Heart right ventricle (tissue), 16 donors: ENCODE data around the gene KIF1B. TPM values are rescaled to one million over a fixed set of nuclear protein-coding genes. Genes with fewer than 3 reads are reported as not detected.
"Not testable (repeated sequence)": the region's sequence is repeated elsewhere in the genome, so short reads cannot be mapped to it uniquely, and the experiment has no call there.

Experiments used
- ATAC-seq, 8 donors: fragments of 200-7000 bp; cut with Tn5 transposase; one replicate each; pipeline ENCODE4 v1.9.1; 2020; ENCODE audit warnings: mild to moderate bottlenecking in 8 of 8, moderate library complexity in 8 of 8, moderate number of reproducible peaks in 1 of 8
- DNase-seq, 2 donors: peaks; one replicate each; pipeline ENCODE4 v3.0.0-alpha.2; 2020
- H3K27ac ChIP-seq, 10 donors: fragments of 200-600 bp; sonication (generic) in 2 of 10; one replicate each; pipeline versions ENCODE4 v1.5.0 to v1.8.0; 2020 to 2022; ENCODE audit warnings: mild to moderate bottlenecking in 3 of 10
- H3K27me3 ChIP-seq, 7 donors: fragments of 200-600 bp; one replicate each; pipeline ENCODE4 v1.8.0; 2021 to 2022; ENCODE audit warnings: mild to moderate bottlenecking in 2 of 7
- H3K36me3 ChIP-seq, 9 donors: fragments of 200-600 bp; sonication (generic) in 1 of 9; one replicate each; pipeline versions ENCODE4 v1.5.0 to v1.8.0; 2020 to 2022; ENCODE audit warnings: mild to moderate bottlenecking in 2 of 9
- H3K4me1 ChIP-seq, 9 donors: fragments of 200-600 bp; sonication (generic) in 1 of 9; one replicate each; pipeline versions ENCODE4 v1.5.0 to v1.8.0; 2020 to 2022; ENCODE audit warnings: mild to moderate bottlenecking in 4 of 9
- H3K4me3 ChIP-seq, 10 donors: fragments of 200-600 bp; sonication (generic) in 2 of 10; one replicate each; pipeline versions ENCODE4 v1.5.0 to v1.8.0; 2020 to 2022; ENCODE audit warnings: mild to moderate bottlenecking in 7 of 10, moderate library complexity in 2 of 10
- H3K9me3 ChIP-seq, 11 donors: fragments of 200-600 bp in 10 of 11; sonication (generic) in 2 of 11; one replicate each; pipeline versions ENCODE4 v1.5.0 to v1.8.0; 2013 to 2022; ENCODE audit warnings: mild to moderate bottlenecking in 2 of 11, control low read depth in 1 of 11, moderate library complexity in 1 of 11
- CTCF ChIP-seq, 9 donors: fragments of 200-600 bp; sonication (generic) in 2 of 9; IDR thresholded peaks; one replicate each; pipeline versions ENCODE4 v1.5.0 to v1.8.0; 2021 to 2022; ENCODE audit warnings: antibody characterized with exemption in 9 of 9, mild to moderate bottlenecking in 5 of 9, moderate library complexity in 1 of 9
- WGBS, 2 donors: extraction: QIAGEN DNeasy Blood & Tissue Kit; methylation state at CpG; one replicate each; pipeline ENCODE4 v1.1.7; 2013; ENCODE audit warnings: inconsistent platforms in 1 of 2; 5-methylcytosine and 5-hydroxymethylcytosine counted together
- intact Hi-C, 10 donors: fragments of 100-400 bp; cut with DNase I; formaldehyde crosslinking; loops; one replicate each; pipeline versions ENCODE4 v1.11.1 to v1.14.2; 2022
- polyA plus RNA-seq, 2 donors: library from polyadenylated mRNA; stranded (reverse); fragments of 200-250 nt; gene quantifications; one replicate each; pipeline ENCODE4 v1.2.3, GENCODE V29; 2013
- total RNA-seq, 10 donors: library from RNA; stranded (reverse); fragmentation: NEBNext Ultra II Directional in 3 of 10; extraction: Animal tissue kit (Norgen Biotek cat#: 25700) in 3 of 10; gene quantifications; one replicate each; pipeline versions ENCODE4 v1.2.1 to v1.2.4, GENCODE V29; 2021 to 2023
- donor health status: Arrhythmogenic right ventricular cardiomyopathy.
- donor health status: ischemic (EF 13 %, LVEDD 7.1; RV severe dilation, severe dysfunction).
- donor health status: healthy with polysubstance abuse.
- donor health status: DM: no; HTN: yes; CAD: no.
- donor health status: DM: no; HTN: no; CAD: no.
- donor health status: ischemic (EF 25% LVEDD 6.9; RV normal size, moderate dysfunction).
- donor health status: ischemic (EF 25% LVEDD 5.7; RV mildly dilated, moderate dysfunction).
- donor health status: healthy.
- donor health status: DM: yes; HTN: yes; CAD: no.
- donor health status: Ischemic cardiomyopathy.
- donor health status: ischemic (EF 35%, LVEDD 5.7; RV mildly dilated, moderate dysfunction).
- donor health status: nonischemic (EF 11% LVEDD 7.7; RV severe dilation, severe dysfunction).
- donor health status: DM: yes; HTN: yes; CAD: no.
- donor health status: PGD.
- donor health status: ischemic (EF 29% LVEDD 5.4; RV normal size, mild dysfunction).
- donor health status: nonischemic (EF 23%, LVEDD 6.1; RV moderate dilation, normal function).

The KIF1B gene
- total and polyA plus RNA-seq, 12 donors, result 21.6 to 107 (median 87.5) TPM

- no peak for ATAC-seq
- H3K9me3 ChIP-seq, result no peaks in the 10 kb centered on the region
- H3K27me3 ChIP-seq, result peaks cover 0 to 4% (median 0%) of the 10 kb centered on the region in 7 donors
- 84 to 87% methylated on average over 6 of the region's 6 CpGs for WGBS, 2 donors
- no peak overlapping the region for H3K4me3 ChIP-seq
- TF ChIP-seq CTCF (IDR thresholded peaks at IDR 0.05), result no peak
- no peak overlapping the region for H3K27ac ChIP-seq
- H3K4me1 ChIP-seq, result no peaks in the 10 kb centered on the region
- intact Hi-C loops, result no loop called here
- DNase-seq, result no peak
- no peaks in the 10 kb centered on the region for H3K36me3 ChIP-seq
Measured at GRCh38 chr1:10195570-10195969, 14.8 kb upstream of the KIF1B start.

DNA sequence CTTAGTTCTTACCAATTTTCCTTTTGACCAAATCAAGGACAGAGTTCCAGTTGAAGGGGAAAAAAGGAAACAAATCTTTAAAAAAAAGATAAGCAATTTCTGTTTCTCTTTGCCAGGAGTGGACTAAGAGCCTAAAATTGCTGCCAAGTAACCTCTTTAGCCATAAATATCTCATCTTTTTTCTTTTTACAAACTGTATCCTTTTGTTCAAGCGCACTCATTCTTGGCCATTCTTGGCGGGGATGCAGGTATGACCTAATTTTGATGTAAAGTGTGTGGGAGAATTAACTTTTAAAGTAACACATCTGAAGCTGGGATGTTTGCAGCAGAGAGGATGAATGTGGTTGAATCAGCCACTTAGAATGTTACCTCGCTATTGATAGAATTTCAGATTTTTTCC is 13.4 kb upstream of the KIF1B start:
- DNase-seq, result no peak
- peaks cover 0 to 4% (median 0%) of the 10 kb centered on the region in 7 donors for H3K27me3 ChIP-seq
- H3K27ac ChIP-seq, result peak overlapping the region in 1 of 10 donors; percentile 21
- intact Hi-C loops, result no loop called here
- H3K4me3 ChIP-seq, result no peak overlapping the region
- H3K4me1 ChIP-seq, result no peaks in the 10 kb centered on the region
- no peak for TF ChIP-seq CTCF (IDR thresholded peaks at IDR 0.05)
- no peak for ATAC-seq
- WGBS, 2 donors, result 48 to 52% methylated on average over 3 of the region's 3 CpGs
- H3K9me3 ChIP-seq, result no peaks in the 10 kb centered on the region
- no peaks in the 10 kb centered on the region for H3K36me3 ChIP-seq

DNA sequence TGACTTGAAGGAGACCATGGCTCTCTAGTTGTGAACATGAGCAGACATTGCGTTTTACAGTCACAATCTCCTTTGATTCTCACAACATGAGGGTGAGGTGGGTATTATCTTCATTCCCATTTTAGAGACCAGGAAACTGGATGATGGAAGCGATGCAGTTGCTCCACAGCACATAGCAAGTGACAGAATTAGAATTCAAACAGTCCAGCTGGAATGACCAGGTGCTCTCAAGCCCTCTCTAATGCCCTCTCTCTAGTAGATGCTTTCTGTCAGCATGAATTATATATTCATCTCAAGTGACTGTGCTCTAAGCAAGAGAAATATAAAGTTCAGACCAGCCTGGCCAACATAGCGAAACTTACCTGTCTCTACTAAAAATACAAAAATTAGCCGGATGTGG is 9.8 kb upstream of the KIF1B start:
- WGBS, 2 donors, result 90 to 94% methylated on average over 4 of the region's 4 CpGs
- TF ChIP-seq CTCF (IDR thresholded peaks at IDR 0.05), result no peak
- intact Hi-C loops, result loop anchor here in 2 of 10 donors (10.0 kb wide), 1 partner anchor 134 kb away; no protein-coding TSS in a partner anchor
- DNase-seq (no peak), ATAC-seq (no peak)
- peaks cover 0 to 4% (median 0%) of the 10 kb centered on the region in 7 donors for H3K27me3 ChIP-seq
- H3K4me1 ChIP-seq, result peaks cover 0 to 6% (median 0%) of the 10 kb centered on the region in 9 donors
- no peaks in the 10 kb centered on the region for H3K9me3 ChIP-seq
- H3K4me3 ChIP-seq, result no peak overlapping the region
- no peaks in the 10 kb centered on the region for H3K36me3 ChIP-seq
- H3K27ac ChIP-seq, result no peak overlapping the region

GRCh38 chr1:10204003-10204642 is 6.2 kb upstream of the KIF1B start:
- 66 to 71% methylated on average over 7 of the region's 7 CpGs for WGBS, 2 donors
- H3K4me3 ChIP-seq, result no peak overlapping the region
- no peak for DNase-seq
- no peaks in the 10 kb centered on the region for H3K27me3 ChIP-seq
- intact Hi-C loops, result loop anchor here in 2 of 10 donors (10.0 kb wide), 1 partner anchor 131 kb away; no protein-coding TSS in a partner anchor
- H3K27ac ChIP-seq, result peak overlapping the region in 2 of 10 donors; percentile 31 to 40
- no peaks in the 10 kb centered on the region for H3K9me3 ChIP-seq
- H3K36me3 ChIP-seq, result no peaks in the 10 kb centered on the region
- peaks cover 0 to 6% (median 0%) of the 10 kb centered on the region in 9 donors for H3K4me1 ChIP-seq
- no peak for TF ChIP-seq CTCF (IDR thresholded peaks at IDR 0.05)
- ATAC-seq, result peak in 3 of 8 donors; percentile 9 to 32 (median 32)

DNA sequence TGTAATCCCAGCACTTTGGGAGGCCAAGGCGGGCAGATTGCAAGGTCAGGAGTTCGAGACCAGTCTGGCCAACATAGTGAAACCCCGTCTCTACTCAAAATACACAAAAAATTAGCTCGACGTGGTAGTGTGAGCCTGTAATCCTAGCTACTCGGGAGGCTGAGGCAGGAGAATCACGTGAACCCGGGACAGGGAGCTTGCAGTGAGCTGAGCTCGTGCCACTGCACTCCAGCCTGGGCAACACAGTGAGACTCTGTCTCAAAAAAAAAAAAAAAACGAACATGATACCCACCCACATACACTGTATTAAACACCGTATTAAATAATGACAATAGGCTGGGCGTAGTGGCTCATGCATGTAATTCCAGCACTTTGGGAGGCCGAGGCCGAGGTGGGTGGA is 5.2 kb upstream of the KIF1B start:
- not testable (repeated sequence) for H3K27me3 ChIP-seq, H3K36me3 ChIP-seq, DNase-seq, H3K27ac ChIP-seq, H3K4me3 ChIP-seq, H3K9me3 ChIP-seq, ATAC-seq
- intact Hi-C loops, result loop anchor here in 4 of 10 donors (5.0 to 10.0 kb wide), 2 partner anchors 130 to 132 kb away; no protein-coding TSS in a partner anchor
- peaks cover 0 to 11% (median 6%) of the 10 kb centered on the region in 9 donors for H3K4me1 ChIP-seq
- WGBS, 2 donors, result 90% methylated on average over 14 of the region's 14 CpGs
